ENCODE measurements around the gene HIF1AN. TPM values are rescaled to one million over a fixed set of nuclear protein-coding genes. Genes with fewer than 3 reads are reported as not detected.

Gene HIF1AN
- total RNA-seq, 1 experiment from 2014 or later: 71.2 TPM

DNA sequence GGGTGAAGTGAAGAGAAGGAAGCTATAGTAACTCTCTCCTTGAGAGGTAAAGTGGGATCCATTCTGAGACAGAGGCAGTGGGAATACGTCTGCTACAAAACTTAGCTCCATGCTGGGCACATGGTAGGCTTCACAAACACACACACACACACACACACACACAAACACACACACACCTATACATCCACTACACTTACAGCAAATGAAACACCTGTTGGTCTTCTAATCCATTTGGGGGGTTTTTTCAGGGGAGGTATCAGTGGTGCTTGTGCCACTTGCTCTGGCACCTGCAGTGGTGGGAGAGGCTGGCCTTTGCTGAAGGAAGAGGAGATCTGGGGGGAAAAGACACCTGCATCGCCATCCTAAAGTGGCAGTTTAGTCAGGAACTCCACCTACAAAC, 30.6 kb upstream of the HIF1AN start:
- ChIA-PET POLR2A (no interaction called here), CTCF (interaction anchor here (1.5 to 2.0 kb wide), 2 partner anchors 22 to 162 kb away, joined by 5 to 12 read pairs; no protein-coding TSS in a partner anchor)
- DNase-seq: no peak
- Mint-ChIP-seq H3K9me3 (ENCODE audit: unreplicated experiment) (no peaks in the 10 kb centered on the region), H3K27ac (ENCODE audit: unreplicated experiment) (no peak overlapping the region), H3K36me3 (ENCODE audit: insufficient read depth, unreplicated experiment) (no peaks in the 10 kb centered on the region), H3K4me3 (ENCODE audit: unreplicated experiment) (no peak overlapping the region), H3K27me3 (ENCODE audit: insufficient read depth, unreplicated experiment) (no peaks in the 10 kb centered on the region), H3K4me1 (ENCODE audit: low read depth, unreplicated experiment) (peaks cover 12% of the 10 kb centered on the region)
- no TSS peak for BruUV-seq (replicated peaks)
- H3K4me3 ChIP-seq (ENCODE audit: low read depth, low read length): no peak overlapping the region
- H3K36me3 ChIP-seq (ENCODE audit: control insufficient read depth, insufficient read depth, low read length): no peaks in the 10 kb centered on the region
- H3K4me1 ChIP-seq: peaks cover 15% of the 10 kb centered on the region
- no peaks in the 10 kb centered on the region for H3K27me3 ChIP-seq (replicated peaks; ENCODE audit: control insufficient read depth, insufficient read depth, low read length)
- TF ChIP-seq, protein P1, sequence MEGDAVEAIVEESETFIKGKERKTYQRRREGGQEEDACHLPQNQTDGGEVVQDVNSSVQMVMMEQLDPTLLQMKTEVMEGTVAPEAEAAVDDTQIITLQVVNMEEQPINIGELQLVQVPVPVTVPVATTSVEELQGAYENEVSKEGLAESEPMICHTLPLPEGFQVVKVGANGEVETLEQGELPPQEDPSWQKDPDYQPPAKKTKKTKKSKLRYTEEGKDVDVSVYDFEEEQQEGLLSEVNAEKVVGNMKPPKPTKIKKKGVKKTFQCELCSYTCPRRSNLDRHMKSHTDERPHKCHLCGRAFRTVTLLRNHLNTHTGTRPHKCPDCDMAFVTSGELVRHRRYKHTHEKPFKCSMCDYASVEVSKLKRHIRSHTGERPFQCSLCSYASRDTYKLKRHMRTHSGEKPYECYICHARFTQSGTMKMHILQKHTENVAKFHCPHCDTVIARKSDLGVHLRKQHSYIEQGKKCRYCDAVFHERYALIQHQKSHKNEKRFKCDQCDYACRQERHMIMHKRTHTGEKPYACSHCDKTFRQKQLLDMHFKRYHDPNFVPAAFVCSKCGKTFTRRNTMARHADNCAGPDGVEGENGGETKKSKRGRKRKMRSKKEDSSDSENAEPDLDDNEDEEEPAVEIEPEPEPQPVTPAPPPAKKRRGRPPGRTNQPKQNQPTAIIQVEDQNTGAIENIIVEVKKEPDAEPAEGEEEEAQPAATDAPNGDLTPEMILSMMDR (IDR thresholded peaks at IDR 0.05; ENCODE audit: insufficient read depth in 1 of 2, low read depth in 1 of 2, low read length in 1 of 2, severe bottlenecking in 1 of 2, unreplicated experiment in 1 of 2): no peak
- intact Hi-C loops (cut with micrococcal nuclease; ENCODE audit: unreplicated experiment): loop anchor here (5.0 kb wide), 1 partner anchor 278 kb away; the partner anchor contains the start of gene CHUK
- no peaks in the 10 kb centered on the region for H3K9me3 ChIP-seq

DNA sequence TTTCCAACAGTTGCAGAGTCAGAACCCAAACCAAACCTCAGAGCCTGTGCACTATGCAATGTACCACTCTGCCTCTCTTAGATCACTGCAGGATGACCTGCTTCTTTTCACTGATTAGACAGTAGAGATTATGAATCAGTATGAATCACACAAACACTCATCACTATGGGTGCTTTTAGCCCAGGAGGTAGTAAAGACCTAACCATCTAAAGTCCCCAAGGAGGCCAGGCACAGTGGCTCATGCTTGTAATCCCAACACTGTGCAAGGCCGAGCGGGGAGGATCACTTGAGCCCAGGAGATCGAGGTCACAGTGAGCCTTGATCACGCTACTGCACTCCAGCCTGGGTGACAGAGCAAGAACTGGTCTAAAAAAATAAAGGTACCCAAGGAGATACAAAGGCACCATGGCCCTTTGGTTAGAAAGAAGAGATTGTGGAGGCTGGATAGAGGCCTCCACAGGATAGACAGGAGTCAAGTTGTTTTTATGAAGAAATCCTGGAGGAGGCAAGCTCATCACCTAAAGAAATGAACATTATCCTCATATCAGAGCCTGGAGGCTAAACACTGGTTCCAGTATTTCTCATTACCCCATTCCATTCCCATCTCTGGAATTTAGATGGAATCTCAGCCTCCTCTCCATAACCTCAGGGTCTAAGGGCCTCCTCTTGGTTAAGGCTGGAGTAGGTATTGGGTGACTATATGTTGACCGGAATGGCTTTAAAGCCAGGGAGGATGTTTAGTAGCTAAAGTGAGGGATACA, 29.0 kb upstream of the HIF1AN start:
- POLR2A ChIA-PET: no interaction called here
- TF ChIP-seq, protein P1 (IDR thresholded peaks at IDR 0.05; ENCODE audit: insufficient read depth in 1 of 2, low read depth in 1 of 2, low read length in 1 of 2, severe bottlenecking in 1 of 2, unreplicated experiment in 1 of 2): no peak
- peaks cover 12% of the 10 kb centered on the region for H3K4me1 Mint-ChIP-seq (ENCODE audit: low read depth, unreplicated experiment)
- Histone ChIP-seq H3K4me1 (peaks cover 15% of the 10 kb centered on the region), H3K27me3 (replicated peaks; ENCODE audit: control insufficient read depth, insufficient read depth, low read length) (no peaks in the 10 kb centered on the region), H3K9me3 (no peaks in the 10 kb centered on the region), H3K4me3 (ENCODE audit: low read depth, low read length) (no peak overlapping the region), H3K36me3 (ENCODE audit: control insufficient read depth, insufficient read depth, low read length) (no peaks in the 10 kb centered on the region)
- intact Hi-C loops (cut with micrococcal nuclease; ENCODE audit: unreplicated experiment): loop anchor here (5.0 kb wide), 1 partner anchor 279 kb away; the partner anchor contains the start of gene CHUK
- H3K9me3 Mint-ChIP-seq (ENCODE audit: unreplicated experiment): no peaks in the 10 kb centered on the region
- DNase-seq: no peak
- CTCF ChIA-PET: interaction anchor here (2.0 to 5.0 kb wide), 3 partner anchors 12 to 61 kb away, joined by 8 to 38 read pairs (median 37); no protein-coding TSS in a partner anchor
- H3K4me3 Mint-ChIP-seq (ENCODE audit: unreplicated experiment): no peak overlapping the region
- no peaks in the 10 kb centered on the region for H3K36me3 Mint-ChIP-seq (ENCODE audit: insufficient read depth, unreplicated experiment)
- no TSS peak for BruUV-seq (replicated peaks)
- H3K27ac Mint-ChIP-seq (ENCODE audit: unreplicated experiment): no peak overlapping the region
- H3K27me3 Mint-ChIP-seq (ENCODE audit: insufficient read depth, unreplicated experiment): no peaks in the 10 kb centered on the region

DNA sequence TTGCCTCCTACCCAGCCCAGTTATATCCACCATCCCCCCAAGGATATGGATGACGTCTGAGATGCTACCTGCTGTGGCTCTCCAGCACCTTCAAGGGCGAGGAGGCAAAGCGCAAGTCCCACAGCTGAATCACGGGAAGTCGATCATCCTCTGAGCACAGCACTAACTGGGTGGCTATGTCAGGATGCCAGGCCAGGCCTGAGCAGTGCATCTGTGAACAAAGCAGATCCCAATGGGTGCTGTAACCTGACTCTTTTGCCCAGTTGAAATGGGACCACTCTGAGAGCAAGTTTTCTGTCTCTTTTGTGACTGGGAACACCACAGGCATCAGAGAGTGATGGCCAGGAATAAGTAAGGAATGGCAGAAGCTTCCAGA, 28.4 kb upstream of the HIF1AN start:
- intact Hi-C loops (cut with micrococcal nuclease; ENCODE audit: unreplicated experiment): loop anchor here (5.0 kb wide), 1 partner anchor 280 kb away; the partner anchor contains the start of gene CHUK
- no peak overlapping the region for H3K4me3 ChIP-seq (ENCODE audit: low read depth, low read length)
- Mint-ChIP-seq H3K4me1 (ENCODE audit: low read depth, unreplicated experiment) (peaks cover 12% of the 10 kb centered on the region), H3K27me3 (ENCODE audit: insufficient read depth, unreplicated experiment) (no peaks in the 10 kb centered on the region), H3K27ac (ENCODE audit: unreplicated experiment) (no peak overlapping the region), H3K4me3 (ENCODE audit: unreplicated experiment) (no peak overlapping the region), H3K9me3 (ENCODE audit: unreplicated experiment) (no peaks in the 10 kb centered on the region), H3K36me3 (ENCODE audit: insufficient read depth, unreplicated experiment) (no peaks in the 10 kb centered on the region)
- CTCF ChIA-PET: interaction anchor here (2.0 to 5.0 kb wide), 3 partner anchors 11 to 61 kb away, joined by 8 to 38 read pairs (median 37); no protein-coding TSS in a partner anchor
- H3K4me1 ChIP-seq: peaks cover 19% of the 10 kb centered on the region
- POLR2A ChIA-PET: no interaction called here
- TF ChIP-seq, protein P1 (IDR thresholded peaks at IDR 0.05; ENCODE audit: insufficient read depth in 1 of 2, low read depth in 1 of 2, low read length in 1 of 2, severe bottlenecking in 1 of 2, unreplicated experiment in 1 of 2): no peak
- H3K9me3 ChIP-seq: no peaks in the 10 kb centered on the region
- H3K27me3 ChIP-seq (replicated peaks; ENCODE audit: control insufficient read depth, insufficient read depth, low read length): no peaks in the 10 kb centered on the region
- no TSS peak for BruUV-seq (replicated peaks)
- no peaks in the 10 kb centered on the region for H3K36me3 ChIP-seq (ENCODE audit: control insufficient read depth, insufficient read depth, low read length)
- no peak for DNase-seq
